CD4-positive, alpha-beta T cell (primary cell): ENCODE measurements around the gene TMEM129. TPM values are rescaled to one million over a fixed set of nuclear protein-coding genes. Genes with fewer than 3 reads are reported as not detected.

Experiments used
- ATAC-seq: fragments of 200-7000 bp; cut with Tn5 transposase; one replicate; pipeline ENCODE4 v1.10.0; 2022; ENCODE audit warnings: mild to moderate bottlenecking; ENCODE audit not compliant: poor library complexity
- CTCF ChIA-PET: fragments of 350-600 bp; sonication (Branson Sonifier 250); formaldehyde crosslinking; loops from one replicate; lab custom pipeline; 2021; ENCODE audit warnings: antibody characterized with exemption, inconsistent platforms; lab: Charles Lee
- POLR2A ChIA-PET: fragments of 350-600 bp; sonication (Branson Sonifier 250); formaldehyde crosslinking; loops from one replicate; lab custom pipeline; 2021; ENCODE audit warnings: antibody characterized with exemption, inconsistent platforms; lab: Charles Lee
- DNase-seq, 14 experiments: peaks; one replicate each; pipeline ENCODE4 v3.0.0-alpha.2; 2013 to 2020; ENCODE audit warnings: mixed read lengths in 2 of 14
- H3K27ac ChIP-seq, 2 donors: one replicate each; pipeline versions ENCODE4 v1.5.1 to v1.7.0; 2013; ENCODE audit warnings: low read length in 2 of 2, low read depth in 1 of 2, mild to moderate bottlenecking in 1 of 2
- H3K27me3 ChIP-seq, 2 experiments: 1 replicate in 1 of 2; 2 replicates in 1 of 2; pipeline versions ENCODE4 v1.6.1 to v1.7.0; 2013; ENCODE audit warnings: low read length in 2 of 2, control low read depth in 1 of 2, mild to moderate bottlenecking in 1 of 2, moderate library complexity in 1 of 2; ENCODE audit not compliant: insufficient read depth in 2 of 2, control insufficient read depth in 1 of 2
- H3K36me3 ChIP-seq: one replicate; pipeline ENCODE4 v1.6.1; 2013; ENCODE audit warnings: low read length, control low read depth; ENCODE audit not compliant: insufficient read depth
- H3K4me1 ChIP-seq: one replicate; pipeline ENCODE4 v1.6.1; 2013; ENCODE audit warnings: low read length, control low read depth; ENCODE audit not compliant: insufficient read depth
- H3K4me3 ChIP-seq: one replicate; pipeline ENCODE4 v1.5.1; 2013; ENCODE audit warnings: mild to moderate bottlenecking, low read length, moderate library complexity
- H3K9me3 ChIP-seq, 2 experiments: 1 replicate in 1 of 2; 2 replicates in 1 of 2; pipeline versions ENCODE4 v1.6.1 to v1.7.0; 2013; ENCODE audit warnings: low read length in 2 of 2, mild to moderate bottlenecking in 2 of 2, control low read depth in 1 of 2, moderate library complexity in 1 of 2; ENCODE audit not compliant: control insufficient read depth in 1 of 2, insufficient read depth in 1 of 2
- H3K27ac Mint-ChIP-seq: one replicate; pipeline ENCODE4 v1.8.0; 2020; ENCODE audit warnings: mixed read lengths
- H3K27me3 Mint-ChIP-seq: one replicate; pipeline ENCODE4 v1.8.0; 2021; ENCODE audit warnings: mixed read lengths
- H3K36me3 Mint-ChIP-seq: one replicate; pipeline ENCODE4 v1.8.0; 2021; ENCODE audit warnings: low read depth, mixed read lengths
- H3K4me1 Mint-ChIP-seq: one replicate; pipeline ENCODE4 v1.8.0; 2021; ENCODE audit warnings: low read depth, mixed read lengths
- H3K4me3 Mint-ChIP-seq: one replicate; pipeline ENCODE4 v1.8.0; 2020; ENCODE audit warnings: mild to moderate bottlenecking, mixed read lengths
- H3K9me3 Mint-ChIP-seq: one replicate; pipeline ENCODE4 v1.8.0; 2020; ENCODE audit warnings: mixed read lengths
- CTCF ChIP-seq: fragments of 200-600 bp; IDR thresholded peaks from one replicate; pipeline ENCODE4 v1.8.0; 2022; ENCODE audit warnings: antibody characterized with exemption, mild to moderate bottlenecking
- intact Hi-C, 2 experiments: fragments of 100-400 bp; cut with DNase I in 1 of 2; cut with micrococcal nuclease in 1 of 2; formaldehyde crosslinking; loops; one replicate each; pipeline versions ENCODE4 v1.15.1 to v1.9.0; 2023 to 2025; cut with DNase I, micrococcal nuclease
- polyA plus RNA-seq, 2 donors: library from polyadenylated mRNA; unstranded; fragments of 120-200 nt; gene quantifications; one replicate each; pipeline ENCODE4 v1.2.1, GENCODE V29; 2013
- total RNA-seq, 174 experiments: library from RNA in 2 of 174; stranded (reverse) in 2 of 174; gene quantifications; one replicate each; pipeline ENCODE4 v1.2.3 and lab custom pipeline; 2021 to 2026

TMEM129 gene
- 10 to 100 TPM; 17.2 to 17.6 TPM for total RNA-seq
- 25.7 TPM for polyA plus RNA-seq (2013, experiment 1 of 2)
- polyA plus RNA-seq (2013, experiment 2 of 2): 24.3 TPM
- 11.2 to 69.4 (median 36.2) reads per million in 172 experiments for total RNA-seq (lab: John Stamatoyannopoulos, UW)

GRCh38 chr4:1721003-1721665 is at the start of gene TMEM129, which contains the start of gene TACC3:
Gene TMEM129 (minus strand): TSS chr4:1721323. CDS start chr4:1720837, 486 bp downstream.
Gene TACC3 (plus strand): TSS chr4:1721521. CDS start chr4:1723422, 1,901 bp downstream.
- DNase-seq (peak; percentile 90 to 99 (median 95)), ATAC-seq (peak; percentile 80)
- Mint-ChIP-seq H3K27me3 (no peaks in the 10 kb centered on the region), H3K4me1 (peaks cover 56% of the 10 kb centered on the region), H3K36me3 (peaks cover 24% of the 10 kb centered on the region), H3K4me3 (peak within 1 kb of the TSS; percentile 92), H3K9me3 (no peaks in the 10 kb centered on the region), H3K27ac (peak within 1 kb of the TSS; percentile 99)
- H3K36me3 ChIP-seq: peaks cover 33% of the 10 kb centered on the region
- peak within 1 kb of the TSS; percentile 53 for H3K4me3 ChIP-seq
- intact Hi-C loops: loop anchor here (1.0 to 10.0 kb wide), 7 partner anchors 9 to 1354 kb away; partner anchors contain the start of genes CTBP1 (in 1 of the 2), FAM53A (in 1 of the 2), HAUS3 (in 1 of the 2) and HTT (in 1 of the 2)
- CTCF ChIA-PET: interaction anchor here (2.9 kb wide), 1 partner anchor 28 kb away, joined by 18 read pairs; no protein-coding TSS in a partner anchor
- H3K27me3 ChIP-seq: no peaks in the 10 kb centered on the region
- POLR2A ChIA-PET: interaction anchor here (0.6 to 12.1 kb wide), 8 partner anchors 11 to 1242 kb away, joined by 3 to 205 read pairs (median 4); partner anchors contain the start of genes GRK4, NOP14, SLBP and UVSSA
- peaks cover 77% of the 10 kb centered on the region for H3K4me1 ChIP-seq
- no peak for TF ChIP-seq CTCF
- peak within 1 kb of the TSS; percentile 85 to 88 for H3K27ac ChIP-seq
- no peaks in the 10 kb centered on the region for H3K9me3 ChIP-seq

GRCh38 chr4:1770791-1771231 is 49.7 kb upstream of the TMEM129 start:
- no peak for ATAC-seq
- Histone ChIP-seq H3K27ac (no peak overlapping the region), H3K4me3 (no peak overlapping the region), H3K4me1 (peaks cover 8% of the 10 kb centered on the region), H3K9me3 (peaks cover 0 to 16% of the 10 kb centered on the region in 2 experiments), H3K27me3 (peaks cover 19 to 23% of the 10 kb centered on the region in 2 experiments), H3K36me3 (no peaks in the 10 kb centered on the region)
- peaks cover 9% of the 10 kb centered on the region for H3K27me3 Mint-ChIP-seq
- no peak overlapping the region for H3K4me3 Mint-ChIP-seq
- POLR2A ChIA-PET: interaction anchor here (0.7 kb wide), 1 partner anchor 344 kb away, joined by 3 read pairs; no protein-coding TSS in a partner anchor
- H3K27ac Mint-ChIP-seq: no peak overlapping the region
- no peaks in the 10 kb centered on the region for H3K36me3 Mint-ChIP-seq
- CTCF ChIA-PET: no interaction called here
- intact Hi-C loops: no loop called here
- TF ChIP-seq CTCF: no peak
- no peaks in the 10 kb centered on the region for H3K9me3 Mint-ChIP-seq
- no peak for DNase-seq
- no peaks in the 10 kb centered on the region for H3K4me1 Mint-ChIP-seq

GRCh38 chr4:1770245-1770644 is 49.1 kb upstream of the TMEM129 start:
- Mint-ChIP-seq H3K9me3 (no peaks in the 10 kb centered on the region), H3K27ac (no peak overlapping the region), H3K4me3 (no peak overlapping the region), H3K4me1 (no peaks in the 10 kb centered on the region), H3K36me3 (no peaks in the 10 kb centered on the region), H3K27me3 (peaks cover 14% of the 10 kb centered on the region)
- ATAC-seq (no peak), DNase-seq (no peak)
- intact Hi-C loops: no loop called here
- ChIA-PET CTCF (no interaction called here), POLR2A (interaction anchor here (0.7 kb wide), 1 partner anchor 344 kb away, joined by 3 read pairs; no protein-coding TSS in a partner anchor)
- peaks cover 8% of the 10 kb centered on the region for H3K4me1 ChIP-seq
- no peak for TF ChIP-seq CTCF
- H3K4me3 ChIP-seq: no peak overlapping the region
- no peaks in the 10 kb centered on the region for H3K36me3 ChIP-seq
- H3K27ac ChIP-seq: no peak overlapping the region
- H3K9me3 ChIP-seq: peaks cover 0 to 16% of the 10 kb centered on the region in 2 experiments
- peaks cover 19 to 26% of the 10 kb centered on the region in 2 experiments for H3K27me3 ChIP-seq
